ENCODE data around the gene GTF3C1.

- no peak for TF ChIP-seq MAX (IDR thresholded peaks at IDR 0.05; ENCODE audit: low read depth, low read length)
- TF ChIP-seq POLR2A (IDR thresholded peaks at IDR 0.05; ENCODE audit: extremely low read depth, insufficient read length): no peak
Measured at GRCh38 chr16:27518226-27518625, 31.5 kb downstream of the GTF3C1 start.

Measured in NB4 (cell line).